Stimulated activated CD4-positive, alpha-beta T cell treated with anti-CD3 and anti-CD28 coated beads, Interleukin-12 subunit alpha, Interleukin-12 subunit beta, amount 100 ng/mL, for 48 hours (primary cell): ENCODE data around the gene HHIPL2.
"Not testable (repeated sequence)": the region's sequence is repeated elsewhere in the genome, so short reads cannot be mapped to it uniquely, and the experiment has no call there.

Source experiments
- DNase-seq, 3 donors: peaks; one replicate each; pipeline ENCODE4 v3.0.0-alpha.2; 2020; ENCODE audit warnings: low read depth in 2 of 3, low spot score in 1 of 3

The HHIPL2 gene

DNA sequence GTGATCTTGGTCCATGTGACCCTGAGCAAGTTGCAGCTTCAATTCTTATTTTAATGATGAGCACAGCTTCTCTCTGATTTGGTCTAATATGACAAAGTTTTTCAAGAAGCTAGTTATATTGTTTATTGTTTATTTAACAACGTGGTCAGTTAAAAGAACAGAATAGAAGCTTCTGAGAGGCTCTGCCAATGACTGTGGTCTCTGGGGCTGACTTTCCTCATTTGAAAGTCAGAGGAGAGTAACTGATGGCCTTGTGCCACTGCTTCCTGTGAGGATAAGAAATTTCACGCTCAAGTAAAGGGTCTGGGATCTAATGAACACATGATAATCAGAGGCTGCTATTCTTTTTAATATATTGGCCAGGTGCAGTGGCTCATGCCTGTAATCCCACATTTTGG lies 7.3 kb downstream of the HHIPL2 start:
- DNase-seq, result no peak

DNA sequence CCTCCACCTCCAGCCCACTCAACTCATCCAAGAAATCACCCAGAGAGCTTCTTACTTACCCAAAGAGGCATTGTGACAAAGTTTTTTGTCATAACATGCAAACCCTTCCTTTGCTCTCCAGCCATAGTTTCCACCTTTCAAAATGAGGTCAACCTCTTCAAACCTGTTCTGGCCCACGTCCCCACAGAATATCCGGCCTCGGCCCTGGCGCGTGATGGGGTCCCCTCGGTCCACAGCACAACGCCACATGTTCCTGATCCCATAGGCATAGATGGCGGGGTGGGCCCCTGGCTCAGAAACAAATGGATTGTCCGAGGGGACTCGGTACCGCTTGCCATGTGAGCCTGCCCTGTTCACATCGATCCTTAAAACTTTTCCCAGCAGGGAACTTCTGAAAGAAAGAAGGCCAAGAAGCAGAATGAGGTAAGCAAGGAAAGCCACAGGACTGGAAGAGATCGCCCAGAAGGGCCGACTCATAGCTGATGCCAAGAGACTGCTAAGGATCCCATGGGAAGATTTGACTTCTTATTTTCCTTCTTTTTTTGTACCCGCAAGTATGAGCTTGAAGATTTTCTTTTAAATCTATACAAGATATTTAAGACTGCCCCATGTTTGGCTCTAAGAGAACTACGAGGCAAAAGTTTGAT lies 7.8 kb downstream of the HHIPL2 start:
- no peak for DNase-seq

DNA sequence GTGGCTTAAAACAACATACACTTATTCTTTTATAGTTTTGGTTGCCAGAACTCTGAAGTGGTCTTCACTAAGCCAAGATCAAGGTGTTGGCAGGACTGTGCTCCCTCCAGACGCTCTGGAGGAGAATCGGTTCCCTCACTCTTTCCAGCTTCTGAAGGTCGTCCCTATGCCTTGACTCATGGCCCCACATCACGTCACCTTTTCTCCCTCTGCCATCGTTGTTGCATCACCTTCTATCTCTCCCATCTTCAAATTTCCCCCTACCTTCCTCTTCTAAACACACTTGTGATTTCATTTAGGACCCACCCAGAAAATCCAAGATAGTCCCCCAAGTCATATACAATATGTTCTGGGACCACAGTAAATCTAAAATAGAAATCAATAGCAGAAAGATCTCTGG lies 12.4 kb downstream of the HHIPL2 start:
- no peak for DNase-seq

DNA sequence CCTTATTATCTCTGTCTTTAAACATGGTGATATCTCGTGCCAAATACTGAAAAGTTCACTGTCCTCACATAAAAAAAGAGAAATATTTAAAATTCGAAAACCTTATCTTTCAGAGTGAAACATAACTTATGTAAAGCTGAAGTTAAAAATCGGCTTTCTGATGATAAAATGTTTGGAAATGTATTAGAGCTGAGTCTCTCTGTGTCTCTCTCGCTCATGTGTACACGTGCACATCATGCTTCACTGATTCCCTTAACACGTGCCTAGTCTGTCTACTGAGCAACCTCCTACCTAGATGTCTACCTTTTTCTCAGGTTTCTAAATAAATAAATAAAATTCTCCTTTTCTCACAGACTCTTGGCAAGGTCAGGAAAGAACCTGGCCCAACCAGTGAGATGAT lies 17.1 kb downstream of the HHIPL2 start:
- no peak for DNase-seq

DNA sequence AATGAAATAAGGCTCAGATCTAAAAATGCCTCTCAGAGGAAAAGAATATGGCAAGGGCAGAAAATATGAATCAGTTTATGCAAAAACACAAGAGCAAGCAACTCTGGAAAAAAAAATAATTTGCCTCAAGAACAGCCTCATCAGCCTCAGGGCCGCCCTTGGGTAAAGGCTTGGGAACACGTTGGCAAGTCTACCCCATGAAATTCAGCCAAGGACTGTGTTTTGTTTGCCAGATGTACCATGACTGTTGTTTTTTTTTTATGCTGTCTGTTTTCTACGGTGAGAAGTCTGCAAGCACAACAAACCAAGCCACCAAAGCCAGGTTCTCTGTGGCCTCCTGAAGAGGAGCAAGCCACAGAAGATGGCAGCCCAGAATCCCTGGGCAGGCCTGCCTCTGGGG lies 18.0 kb downstream of the HHIPL2 start:
- no peak for DNase-seq

DNA sequence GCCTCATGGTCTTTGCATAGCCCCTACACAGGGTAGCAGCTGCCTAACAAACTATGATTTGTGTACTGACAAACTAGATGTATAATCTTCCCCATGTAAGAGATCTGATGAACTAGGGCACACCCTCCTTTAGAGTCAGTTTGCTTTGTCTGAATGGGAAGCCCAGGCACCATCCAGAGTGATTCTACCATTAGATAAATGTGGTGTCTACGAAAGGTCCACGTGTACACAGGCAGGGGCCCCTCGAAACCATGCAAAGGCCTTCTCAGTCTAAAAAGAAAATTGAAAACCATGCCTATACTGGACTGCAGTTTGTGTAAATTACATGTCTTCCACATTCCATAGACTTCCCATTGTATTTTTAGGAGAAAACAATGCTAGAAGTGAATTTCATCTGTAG lies 18.7 kb downstream of the HHIPL2 start:
- no peak for DNase-seq

DNA sequence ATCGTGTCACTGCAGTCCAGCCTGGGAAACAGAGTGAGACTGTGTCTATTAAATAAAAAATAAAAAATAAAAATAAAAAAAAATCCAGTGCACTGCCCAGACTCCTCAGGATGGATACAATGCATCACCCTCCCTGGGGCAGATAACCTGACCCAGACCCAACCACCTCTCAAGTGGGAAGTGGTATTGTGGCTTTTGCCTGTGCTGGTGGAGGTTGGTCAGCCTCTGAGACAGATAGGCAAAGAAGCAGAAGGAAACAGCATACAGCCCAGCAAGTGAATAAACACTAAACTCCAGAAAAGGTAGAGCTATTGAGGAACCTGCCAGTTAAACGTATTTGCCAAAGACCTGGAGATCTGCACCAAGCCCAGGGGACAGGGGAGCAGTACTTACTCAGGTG lies 22.0 kb downstream of the HHIPL2 start:
- no peak for DNase-seq

DNA sequence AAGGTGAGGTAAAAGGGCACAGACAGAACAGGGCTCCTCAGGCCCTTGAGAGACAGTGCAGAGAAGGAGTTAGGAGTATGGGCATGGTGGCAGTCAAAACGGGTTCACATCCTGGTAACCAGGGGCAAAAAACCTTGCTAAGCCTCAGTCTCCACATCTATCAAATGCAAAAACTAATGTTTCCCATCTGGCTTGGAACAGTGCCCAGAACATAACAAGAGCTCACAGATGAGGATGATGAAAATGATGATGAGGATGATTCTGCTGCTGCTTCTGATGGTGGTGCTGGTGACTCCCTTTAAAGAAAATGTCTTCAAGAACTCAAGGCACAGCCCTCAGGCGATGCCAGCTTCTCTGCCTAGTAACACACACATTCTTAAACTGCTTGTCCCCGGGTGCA lies 24.1 kb downstream of the HHIPL2 start:
- no peak for DNase-seq

DNA sequence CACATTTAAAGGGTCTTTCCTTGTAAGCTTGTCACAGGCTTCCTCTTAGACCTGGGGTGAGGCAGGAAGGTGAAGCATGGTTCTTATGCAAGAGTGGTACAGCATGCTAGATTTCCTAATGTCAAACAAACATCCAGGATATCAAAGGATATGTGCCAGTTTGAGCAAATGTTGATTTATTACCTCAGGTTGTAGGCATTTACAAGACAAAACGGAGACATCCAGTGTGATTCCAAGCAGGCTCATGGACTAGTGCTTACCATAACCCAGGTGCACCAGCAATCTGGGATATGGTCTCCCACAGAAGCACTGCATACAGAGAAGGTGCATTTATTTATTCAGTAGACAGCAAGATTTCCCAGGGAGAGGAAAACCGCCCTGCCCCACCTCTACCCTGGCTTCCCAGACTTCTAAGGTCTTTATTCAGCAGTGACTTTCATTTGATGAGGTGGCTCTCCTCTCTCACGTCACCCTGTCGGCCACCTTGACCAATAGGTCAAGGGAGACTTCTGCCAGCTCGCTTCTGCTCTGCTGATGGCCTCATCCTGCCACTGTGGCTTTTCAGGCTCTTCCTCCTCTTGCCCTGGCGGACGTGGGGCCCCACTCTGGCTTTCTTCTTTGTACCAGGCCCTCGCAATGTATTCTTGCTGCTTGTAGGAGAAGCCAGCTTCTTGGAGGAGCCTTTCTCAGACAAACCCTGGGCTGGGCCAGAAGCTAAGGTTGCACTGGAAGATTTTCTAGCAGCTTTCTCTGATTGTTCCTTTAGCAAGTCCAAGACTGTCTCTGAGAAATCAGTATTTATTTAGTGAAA lies 25.6 kb downstream of the HHIPL2 start:
- no peak for DNase-seq

DNA sequence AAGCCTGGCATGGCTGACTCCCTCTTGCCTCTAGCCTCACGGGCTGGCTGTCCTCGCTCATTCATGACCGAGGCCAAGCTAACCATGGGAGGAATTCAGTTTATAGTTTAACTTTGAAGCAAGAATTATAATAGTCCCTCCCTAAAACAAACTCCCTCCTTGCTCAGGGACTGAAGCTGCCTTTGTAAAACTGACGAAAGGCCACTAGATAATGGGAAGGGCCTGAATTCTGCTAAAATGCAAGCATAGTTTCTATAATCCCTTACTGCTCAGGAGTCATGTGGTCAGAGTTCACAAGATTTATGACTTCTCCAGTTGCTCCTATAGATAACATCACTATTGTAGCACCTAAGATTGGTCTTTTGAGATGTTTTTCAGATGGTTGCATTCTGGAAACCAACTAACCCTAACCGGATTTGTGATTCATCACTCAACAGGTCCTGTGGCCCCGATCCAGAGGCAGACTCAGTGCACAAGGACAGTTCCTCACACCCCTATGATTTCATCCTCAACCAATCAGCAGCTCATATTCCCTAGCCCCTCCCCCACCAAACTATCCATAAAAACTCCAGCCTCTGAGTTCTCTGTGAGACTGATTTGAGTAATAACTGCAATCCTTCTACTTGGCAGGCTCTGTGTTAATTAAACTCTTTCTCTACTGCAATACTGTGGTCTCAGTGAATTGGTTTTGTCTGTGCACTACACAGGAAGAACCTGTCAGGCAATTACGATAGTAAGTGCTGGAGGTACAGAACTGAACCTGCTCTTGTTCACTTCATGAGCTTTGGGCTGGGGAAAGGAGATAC lies 26.4 kb downstream of the HHIPL2 start:
- no peak for DNase-seq

DNA sequence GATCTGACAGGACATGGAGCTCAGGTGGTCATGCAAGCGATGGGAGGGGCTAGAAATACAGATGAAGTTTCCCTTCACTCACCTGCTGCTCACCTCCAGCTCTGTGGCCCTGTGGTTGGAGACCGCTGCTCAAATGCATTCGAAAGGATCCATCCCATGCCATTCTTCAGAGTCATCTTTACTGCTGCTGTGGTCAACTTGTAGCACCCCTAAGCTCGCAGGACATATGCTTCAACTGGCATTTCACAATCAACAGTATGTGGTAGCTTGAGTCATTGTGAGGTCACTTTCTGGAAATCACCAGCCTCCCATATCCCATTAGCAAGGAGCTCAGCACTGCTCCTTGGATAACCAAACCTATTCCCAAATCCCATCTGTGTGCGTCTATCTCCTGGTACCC lies 58.4 kb downstream of the HHIPL2 start:
- DNase-seq, result not testable (repeated sequence)

DNA sequence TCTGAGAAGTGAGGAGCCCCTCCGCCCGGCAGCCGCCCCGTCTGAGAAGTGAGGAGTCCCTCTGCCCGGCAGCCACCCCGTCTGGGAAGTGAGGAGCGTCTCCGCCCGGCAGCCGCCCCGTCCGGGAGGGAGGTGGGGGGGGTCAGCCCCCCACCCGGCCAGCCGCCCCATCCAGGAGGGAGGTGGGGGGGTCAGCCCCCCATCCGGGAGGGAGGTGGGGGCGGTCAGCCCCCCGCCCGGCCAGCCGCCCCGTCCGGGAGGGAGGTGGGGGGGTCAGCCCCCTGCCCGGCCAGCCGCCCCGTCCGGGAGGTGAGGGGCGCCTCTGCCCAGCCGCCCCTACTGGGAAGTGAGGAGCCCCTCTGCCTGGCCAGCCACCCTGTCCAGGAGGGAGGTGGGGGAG lies 60.1 kb downstream of the HHIPL2 start:
- DNase-seq, result not testable (repeated sequence)

DNA sequence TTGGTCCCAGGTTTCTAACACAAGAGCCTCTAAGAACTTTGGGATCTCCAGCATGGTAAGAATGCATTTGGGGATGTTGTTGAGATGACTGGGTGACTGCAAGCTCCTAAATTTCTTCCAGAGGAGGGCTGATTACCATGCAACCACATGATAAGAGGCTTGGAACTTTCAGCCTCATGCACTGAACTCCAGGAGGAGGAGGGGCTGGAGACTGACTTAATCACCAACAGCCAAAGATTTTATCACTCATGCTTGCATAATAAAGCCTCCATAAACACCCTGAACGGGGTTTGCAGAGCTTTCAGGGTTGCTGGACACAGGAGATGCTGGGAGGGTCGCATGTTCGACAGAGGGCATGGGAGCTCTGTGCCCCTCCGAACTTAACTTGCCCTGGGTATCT lies 63.9 kb downstream of the HHIPL2 start:
- not testable (repeated sequence) for DNase-seq

DNA sequence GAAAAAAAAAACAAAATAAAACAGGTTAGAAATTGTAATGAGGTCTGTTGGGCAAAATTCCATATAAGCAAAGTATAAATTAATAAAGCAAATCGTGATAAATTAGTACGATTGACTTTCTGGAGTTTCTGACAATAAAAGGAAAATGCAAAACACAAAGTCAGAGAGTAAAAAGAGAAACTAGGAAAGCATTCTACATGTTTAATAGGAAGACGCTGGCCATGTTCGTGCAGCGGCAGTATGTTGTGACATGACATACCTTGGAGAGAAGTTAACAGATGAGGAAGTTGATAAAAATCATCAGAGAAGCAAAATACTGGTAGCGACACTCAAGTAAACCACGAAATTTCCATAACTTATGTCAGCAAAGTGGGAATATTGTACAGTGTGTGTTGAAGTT lies 68.3 kb downstream of the HHIPL2 start:
- DNase-seq, result not testable (repeated sequence)

DNA sequence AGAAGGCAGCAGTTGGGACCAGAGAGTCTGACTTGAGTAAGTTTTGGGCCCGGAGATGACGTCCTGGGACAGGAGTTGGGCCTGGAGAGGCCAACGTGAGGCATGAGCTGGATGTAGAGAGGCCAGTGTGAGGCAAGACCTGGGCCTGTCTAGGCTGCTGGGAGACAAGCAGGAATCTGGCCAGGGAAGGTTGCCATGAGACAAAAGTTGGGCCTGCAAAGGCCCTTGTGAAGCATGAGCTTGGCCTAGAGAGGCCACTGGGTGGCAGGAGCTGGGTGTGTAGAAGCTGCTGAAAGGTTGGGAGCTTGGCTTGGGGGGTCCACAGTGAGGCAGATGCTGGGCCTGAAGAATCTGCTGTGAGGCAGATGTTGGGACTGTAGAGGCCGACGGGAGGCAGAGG lies 71.5 kb downstream of the HHIPL2 start:
- DNase-seq, result not testable (repeated sequence)

DNA sequence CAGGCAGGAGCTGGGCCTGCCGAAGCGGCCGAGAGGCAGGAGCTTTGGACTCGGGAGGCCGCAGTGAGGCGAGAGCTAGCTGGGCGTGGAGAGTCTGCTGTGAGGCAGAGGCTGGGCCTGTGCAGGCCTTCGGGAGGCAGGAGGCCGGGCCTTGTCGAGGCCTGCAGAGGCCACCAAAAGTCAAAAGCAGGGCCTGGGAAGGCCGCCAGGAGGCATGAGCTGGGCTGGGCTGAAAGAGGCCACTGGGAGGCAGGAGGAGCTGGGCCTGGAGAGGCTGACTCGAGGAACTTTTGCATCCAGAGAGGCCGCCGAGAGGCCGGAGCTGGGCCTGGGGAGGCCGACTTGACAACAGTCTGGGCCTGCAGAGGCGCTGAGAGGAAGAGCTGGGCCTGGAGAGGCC lies 74.2 kb downstream of the HHIPL2 start:
- not testable (repeated sequence) for DNase-seq

DNA sequence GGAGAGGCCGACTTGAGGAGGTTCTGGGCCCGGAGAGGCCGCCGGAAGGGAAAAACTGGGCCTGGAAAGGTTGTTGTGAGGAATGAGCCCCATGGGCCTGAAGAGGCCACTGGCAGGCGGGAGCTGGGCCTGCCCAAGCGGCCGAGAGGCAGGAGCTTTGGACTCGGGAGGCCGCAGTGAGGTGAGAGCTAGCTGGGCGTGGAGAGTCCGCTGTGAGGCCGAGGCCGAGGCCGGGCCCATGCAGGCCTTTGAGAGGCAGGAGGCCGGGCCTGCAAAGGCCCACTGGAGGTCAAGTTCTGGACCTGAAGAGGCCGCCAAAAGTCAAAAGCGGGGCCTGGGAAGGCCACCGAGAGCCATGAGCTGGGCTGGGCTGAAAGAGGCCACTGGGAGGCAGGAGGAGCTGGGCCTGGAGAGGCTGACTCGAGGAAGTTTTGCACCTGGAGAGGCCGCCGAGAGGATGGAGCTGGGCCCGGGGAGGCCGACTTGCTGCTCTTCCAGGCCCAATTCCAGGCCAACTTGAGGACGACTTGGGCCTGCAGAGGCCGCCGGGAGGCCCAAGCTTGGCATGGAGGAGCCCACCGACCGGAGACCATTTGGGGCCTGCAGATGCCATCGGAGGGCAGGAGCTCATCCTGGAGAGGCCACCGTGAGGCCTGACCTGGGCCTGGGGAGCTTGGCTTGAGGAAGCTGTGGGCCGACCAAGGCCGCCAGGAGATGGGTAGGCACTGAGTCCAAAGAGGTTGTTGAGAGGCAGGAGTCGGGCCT lies 74.9 kb downstream of the HHIPL2 start:
- DNase-seq, result not testable (repeated sequence)
